Measurements from ENCODE around the gene TUT4. TPM values are rescaled to one million over a fixed set of nuclear protein-coding genes. Genes with fewer than 3 reads are reported as not detected.

TUT4 gene
- total RNA-seq, 1 donor from 2014 or later = 30.9 TPM

DNA sequence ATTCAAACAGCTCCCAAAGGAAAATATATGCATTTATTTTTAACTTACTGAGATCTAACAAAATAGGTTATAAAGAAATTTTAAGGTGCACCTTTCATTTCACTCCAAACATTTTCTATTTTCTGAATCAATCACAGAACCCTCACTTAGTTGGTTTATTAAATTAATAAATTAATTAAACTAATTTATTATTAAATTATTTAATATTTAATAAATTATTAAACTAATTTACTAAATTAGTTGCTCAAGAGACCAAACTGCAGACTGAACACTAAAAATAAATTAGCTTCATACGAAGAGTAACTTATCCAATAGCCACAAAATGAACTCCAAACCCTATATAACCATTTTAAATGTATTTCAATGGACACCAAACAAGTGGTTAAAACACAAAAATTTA is 80.5 kb downstream of the TUT4 start:
- Histone ChIP-seq H3K4me3 (no peak overlapping the region), H3K36me3 (peaks cover 32% of the 10 kb centered on the region), H3K27ac (replicated peaks) (no peak overlapping the region), H3K4me1 (peaks cover 9% of the 10 kb centered on the region), H3K9me3 (replicated peaks) (no peaks in the 10 kb centered on the region), H3K27me3 (ENCODE audit: low read depth) (no peaks in the 10 kb centered on the region)
- DNase-seq = no peak
- intact Hi-C loops (cut with micrococcal nuclease) = no loop called here
- TF ChIP-seq, protein P1, sequence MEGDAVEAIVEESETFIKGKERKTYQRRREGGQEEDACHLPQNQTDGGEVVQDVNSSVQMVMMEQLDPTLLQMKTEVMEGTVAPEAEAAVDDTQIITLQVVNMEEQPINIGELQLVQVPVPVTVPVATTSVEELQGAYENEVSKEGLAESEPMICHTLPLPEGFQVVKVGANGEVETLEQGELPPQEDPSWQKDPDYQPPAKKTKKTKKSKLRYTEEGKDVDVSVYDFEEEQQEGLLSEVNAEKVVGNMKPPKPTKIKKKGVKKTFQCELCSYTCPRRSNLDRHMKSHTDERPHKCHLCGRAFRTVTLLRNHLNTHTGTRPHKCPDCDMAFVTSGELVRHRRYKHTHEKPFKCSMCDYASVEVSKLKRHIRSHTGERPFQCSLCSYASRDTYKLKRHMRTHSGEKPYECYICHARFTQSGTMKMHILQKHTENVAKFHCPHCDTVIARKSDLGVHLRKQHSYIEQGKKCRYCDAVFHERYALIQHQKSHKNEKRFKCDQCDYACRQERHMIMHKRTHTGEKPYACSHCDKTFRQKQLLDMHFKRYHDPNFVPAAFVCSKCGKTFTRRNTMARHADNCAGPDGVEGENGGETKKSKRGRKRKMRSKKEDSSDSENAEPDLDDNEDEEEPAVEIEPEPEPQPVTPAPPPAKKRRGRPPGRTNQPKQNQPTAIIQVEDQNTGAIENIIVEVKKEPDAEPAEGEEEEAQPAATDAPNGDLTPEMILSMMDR (IDR thresholded peaks at IDR 0.05; ENCODE audit: borderline replicate concordance) = no peak

DNA sequence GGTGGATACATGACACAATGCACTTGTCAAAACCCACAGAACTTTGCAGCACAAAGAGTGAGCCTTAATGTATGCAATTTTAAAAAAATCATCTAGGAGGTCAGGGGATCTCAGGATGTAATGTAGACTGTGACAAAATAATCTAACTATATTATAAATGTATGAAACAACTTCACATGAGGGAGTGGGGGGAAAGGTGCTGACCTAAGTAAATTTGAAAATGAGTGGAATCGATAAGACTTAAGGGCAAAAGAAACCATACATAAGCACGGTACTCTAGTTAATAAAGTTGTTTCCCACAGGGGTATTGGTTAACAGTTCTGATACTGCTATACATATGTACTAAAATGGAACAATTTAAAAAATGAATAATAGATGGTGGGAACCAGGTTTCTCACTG is 83.8 kb downstream of the TUT4 start:
- H3K36me3 ChIP-seq = peaks cover 13% of the 10 kb centered on the region
- H3K27ac ChIP-seq (replicated peaks) = no peak overlapping the region
- DNase-seq = no peak
- no peak overlapping the region for H3K4me3 ChIP-seq
- intact Hi-C loops (cut with micrococcal nuclease) = no loop called here
- H3K9me3 ChIP-seq (replicated peaks) = no peaks in the 10 kb centered on the region
- H3K27me3 ChIP-seq (ENCODE audit: low read depth) = no peaks in the 10 kb centered on the region
- no peaks in the 10 kb centered on the region for H3K4me1 ChIP-seq
- TF ChIP-seq, protein P1 (IDR thresholded peaks at IDR 0.05; ENCODE audit: borderline replicate concordance) = no peak

DNA sequence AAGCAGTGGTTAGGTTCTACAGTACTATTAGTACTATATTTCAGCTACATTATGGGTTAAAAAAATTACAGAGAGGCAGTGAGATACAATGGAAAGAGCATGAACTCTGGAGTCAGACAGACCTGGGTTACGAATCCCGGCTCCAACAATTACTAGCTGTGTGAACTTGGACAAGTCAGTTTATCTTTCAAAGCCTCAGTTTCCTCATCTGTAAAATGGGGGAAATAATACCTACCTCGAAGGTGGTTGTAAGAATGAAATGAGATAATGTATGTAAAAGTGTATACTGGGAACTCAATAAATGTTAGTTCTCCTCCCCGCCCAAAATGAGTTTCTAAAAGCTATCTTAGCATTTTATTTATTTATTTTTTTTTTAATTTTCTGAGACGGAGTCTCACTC is 89.0 kb downstream of the TUT4 start:
- intact Hi-C loops (cut with micrococcal nuclease) = no loop called here
- no peaks in the 10 kb centered on the region for H3K9me3 ChIP-seq (replicated peaks)
- peaks cover 20% of the 10 kb centered on the region for H3K36me3 ChIP-seq
- no peak overlapping the region for H3K4me3 ChIP-seq
- H3K4me1 ChIP-seq = no peaks in the 10 kb centered on the region
- H3K27ac ChIP-seq (replicated peaks) = no peak overlapping the region
- no peaks in the 10 kb centered on the region for H3K27me3 ChIP-seq (ENCODE audit: low read depth)
- DNase-seq = no peak
- TF ChIP-seq, protein P1 (IDR thresholded peaks at IDR 0.05; ENCODE audit: borderline replicate concordance) = no peak

DNA sequence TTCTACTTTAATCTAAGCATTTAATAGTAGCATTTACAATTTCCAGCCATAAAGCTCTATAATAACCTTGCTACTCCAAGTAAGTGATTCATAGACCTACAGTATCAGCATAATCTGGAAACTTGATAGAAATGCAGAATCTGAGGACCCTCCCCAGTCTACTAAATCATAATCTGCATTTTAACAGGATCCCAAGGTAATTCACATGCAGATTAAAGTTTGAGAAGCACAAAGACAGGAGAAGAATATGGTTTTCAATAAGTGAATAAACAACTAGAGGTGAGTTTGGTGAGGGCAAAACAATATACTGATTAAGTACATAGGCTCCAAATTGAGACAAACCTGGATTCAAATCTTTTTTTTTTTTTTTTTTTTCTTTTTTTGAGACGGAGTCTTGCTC is 91.1 kb downstream of the TUT4 start:
- Histone ChIP-seq H3K36me3 (peaks cover 27% of the 10 kb centered on the region), H3K4me1 (no peaks in the 10 kb centered on the region), H3K27ac (replicated peaks) (no peak overlapping the region), H3K27me3 (ENCODE audit: low read depth) (no peaks in the 10 kb centered on the region), H3K9me3 (replicated peaks) (no peaks in the 10 kb centered on the region), H3K4me3 (no peak overlapping the region)
- no peak for DNase-seq
- TF ChIP-seq, protein P1 (IDR thresholded peaks at IDR 0.05; ENCODE audit: borderline replicate concordance) = no peak
- intact Hi-C loops (cut with micrococcal nuclease) = no loop called here

DNA sequence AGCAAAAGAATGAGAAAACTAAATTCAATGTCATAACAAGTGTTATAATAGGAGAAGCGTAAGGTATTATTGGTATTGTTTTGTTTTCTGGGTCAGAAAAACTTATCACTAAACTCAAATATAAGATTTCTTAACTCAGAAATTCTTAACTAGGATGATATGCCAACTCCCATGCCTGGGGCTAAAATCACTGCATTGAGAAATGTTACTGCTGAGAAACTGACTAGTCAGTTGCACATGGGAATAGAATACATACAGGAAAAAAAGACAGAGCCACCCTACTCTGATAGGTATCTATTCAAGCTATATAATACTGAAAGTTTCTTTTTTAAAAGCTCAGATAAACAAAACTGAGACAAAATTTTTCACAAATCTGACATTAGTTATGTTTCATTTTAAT is 92.2 kb downstream of the TUT4 start:
- H3K4me3 ChIP-seq = no peak overlapping the region
- DNase-seq = no peak
- H3K4me1 ChIP-seq = no peaks in the 10 kb centered on the region
- intact Hi-C loops (cut with micrococcal nuclease) = no loop called here
- no peak overlapping the region for H3K27ac ChIP-seq (replicated peaks)
- TF ChIP-seq, protein P1 (IDR thresholded peaks at IDR 0.05; ENCODE audit: borderline replicate concordance) = no peak
- H3K36me3 ChIP-seq = peaks cover 27% of the 10 kb centered on the region
- H3K9me3 ChIP-seq (replicated peaks) = no peaks in the 10 kb centered on the region
- no peaks in the 10 kb centered on the region for H3K27me3 ChIP-seq (ENCODE audit: low read depth)

DNA sequence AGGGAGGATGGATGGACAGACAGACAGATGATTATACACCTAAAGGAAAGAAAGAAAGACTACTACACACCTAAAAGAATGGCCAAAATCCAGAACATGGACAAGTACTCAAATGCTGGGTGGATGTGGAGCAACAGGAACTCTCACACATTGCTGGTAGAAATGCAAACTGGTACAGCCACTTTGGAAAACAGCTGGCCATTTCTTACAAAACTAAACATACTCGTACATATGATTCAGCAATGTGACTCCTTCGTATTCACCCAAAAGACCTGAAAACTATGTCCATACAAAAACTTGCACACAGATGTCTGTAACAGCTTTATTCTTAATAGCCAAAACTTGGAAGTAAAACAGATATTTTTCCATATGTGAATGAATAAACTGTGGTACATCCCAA is 97.2 kb downstream of the TUT4 start:
- Histone ChIP-seq H3K4me1 (no peaks in the 10 kb centered on the region), H3K27ac (replicated peaks) (no peak overlapping the region), H3K27me3 (ENCODE audit: low read depth) (no peaks in the 10 kb centered on the region), H3K9me3 (replicated peaks) (no peaks in the 10 kb centered on the region), H3K4me3 (no peak overlapping the region), H3K36me3 (peaks cover 32% of the 10 kb centered on the region)
- DNase-seq = no peak
- intact Hi-C loops (cut with micrococcal nuclease) = no loop called here
- TF ChIP-seq, protein P1 (IDR thresholded peaks at IDR 0.05; ENCODE audit: borderline replicate concordance) = no peak
